ENCODE data around the gene SLC25A13.

The SLC25A13 gene

DNA sequence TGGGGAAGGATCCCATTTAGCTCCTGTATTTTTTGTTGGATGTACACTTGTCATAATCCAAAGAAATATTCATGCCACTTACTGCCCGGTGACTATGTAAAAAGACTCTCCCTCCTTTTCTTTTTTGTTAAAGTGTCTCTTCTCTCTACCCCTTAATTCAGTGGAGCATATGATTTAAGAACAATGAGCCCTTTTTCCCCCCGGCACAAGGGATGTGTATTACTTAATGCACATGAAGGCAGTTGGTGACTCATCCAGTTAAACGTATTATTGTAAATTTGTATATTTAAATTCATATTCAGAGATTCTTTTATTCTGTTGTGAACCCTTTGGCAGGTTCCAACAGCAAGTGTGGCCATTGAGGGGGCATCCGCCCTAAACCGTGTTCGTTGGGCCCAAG is 241.9 kb downstream of the SLC25A13 start:
- no peak overlapping the region for H3K4me3 ChIP-seq (ENCODE audit: low read depth, low read length)
- TF ChIP-seq, protein P1, sequence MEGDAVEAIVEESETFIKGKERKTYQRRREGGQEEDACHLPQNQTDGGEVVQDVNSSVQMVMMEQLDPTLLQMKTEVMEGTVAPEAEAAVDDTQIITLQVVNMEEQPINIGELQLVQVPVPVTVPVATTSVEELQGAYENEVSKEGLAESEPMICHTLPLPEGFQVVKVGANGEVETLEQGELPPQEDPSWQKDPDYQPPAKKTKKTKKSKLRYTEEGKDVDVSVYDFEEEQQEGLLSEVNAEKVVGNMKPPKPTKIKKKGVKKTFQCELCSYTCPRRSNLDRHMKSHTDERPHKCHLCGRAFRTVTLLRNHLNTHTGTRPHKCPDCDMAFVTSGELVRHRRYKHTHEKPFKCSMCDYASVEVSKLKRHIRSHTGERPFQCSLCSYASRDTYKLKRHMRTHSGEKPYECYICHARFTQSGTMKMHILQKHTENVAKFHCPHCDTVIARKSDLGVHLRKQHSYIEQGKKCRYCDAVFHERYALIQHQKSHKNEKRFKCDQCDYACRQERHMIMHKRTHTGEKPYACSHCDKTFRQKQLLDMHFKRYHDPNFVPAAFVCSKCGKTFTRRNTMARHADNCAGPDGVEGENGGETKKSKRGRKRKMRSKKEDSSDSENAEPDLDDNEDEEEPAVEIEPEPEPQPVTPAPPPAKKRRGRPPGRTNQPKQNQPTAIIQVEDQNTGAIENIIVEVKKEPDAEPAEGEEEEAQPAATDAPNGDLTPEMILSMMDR (conservative IDR thresholded peaks at IDR 0.05; ENCODE audit: low read depth, low read length) = no peak
- DNase-seq (ENCODE audit: low read depth) = no peak

- H3K4me3 ChIP-seq (ENCODE audit: low read depth, low read length) = peak overlapping the region; percentile 55
- TF ChIP-seq, protein P1 (conservative IDR thresholded peaks at IDR 0.05; ENCODE audit: low read depth, low read length) = no peak
Measured at GRCh38 chr7:96076350-96076707, 245.6 kb downstream of the SLC25A13 start.

DNA sequence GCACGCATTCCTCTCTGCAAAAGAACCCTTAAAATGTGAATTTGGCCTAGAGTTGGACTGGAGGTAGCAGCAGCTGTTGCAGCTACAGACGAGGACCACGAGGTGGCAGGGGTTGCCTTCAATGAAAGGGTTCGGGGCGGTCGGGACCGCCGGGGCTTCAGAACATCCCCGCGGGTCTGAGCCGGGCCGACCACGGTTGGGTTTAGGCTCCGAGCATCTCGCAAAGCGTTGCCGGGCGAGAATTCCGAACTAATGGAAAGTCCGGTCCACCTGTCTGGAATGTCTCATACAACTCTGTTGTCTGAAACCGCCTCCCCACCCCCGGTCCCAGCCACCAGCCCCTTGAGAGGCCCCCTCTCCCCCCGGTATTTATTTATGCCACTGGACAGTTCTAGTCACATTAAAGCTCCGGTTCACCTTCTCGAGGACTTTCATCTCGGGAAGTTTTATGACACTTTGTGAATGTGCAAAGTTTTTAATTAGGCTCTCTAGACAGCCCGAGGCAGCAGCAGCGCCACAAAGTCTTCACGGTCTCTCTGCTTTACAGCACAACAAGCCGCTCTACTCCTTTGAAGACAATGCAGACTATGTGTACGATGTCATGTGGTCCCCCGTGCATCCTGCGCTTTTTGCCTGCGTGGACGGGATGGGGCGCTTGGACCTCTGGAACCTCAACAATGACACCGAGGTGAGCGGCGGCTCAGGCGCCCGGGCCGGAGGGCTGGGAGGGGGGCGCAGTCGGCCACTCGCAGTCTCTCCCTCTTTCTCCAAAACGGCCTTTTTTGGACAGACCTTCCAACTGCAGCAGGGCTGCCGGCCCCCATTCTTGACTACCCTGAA is 246.2 kb downstream of the SLC25A13 start:
- peak; percentile 73 for DNase-seq (ENCODE audit: low read depth)
- TF ChIP-seq, protein P1 (conservative IDR thresholded peaks at IDR 0.05; ENCODE audit: low read depth, low read length) = peak; percentile 95
- H3K4me3 ChIP-seq (ENCODE audit: low read depth, low read length) = peak overlapping the region; percentile 55

More at GRCh38 chr7:96076350-96076707, 245.6 kb downstream of the SLC25A13 start:
- no peak for DNase-seq (ENCODE audit: low read depth)

- DNase-seq (ENCODE audit: low read depth) = no peak
- no peak overlapping the region for H3K4me3 ChIP-seq (ENCODE audit: low read depth, low read length)
- TF ChIP-seq, protein P1 (conservative IDR thresholded peaks at IDR 0.05; ENCODE audit: low read depth, low read length) = no peak
Measured at GRCh38 chr7:96074871-96075270, 247.0 kb downstream of the SLC25A13 start.
